Fibroblast of the aortic adventitia (primary cell): Measurements from ENCODE around the gene SMG9. TPM values are rescaled to one million over a fixed set of nuclear protein-coding genes. Genes with fewer than 3 reads are reported as not detected.

ENCODE experiments used
- DNase-seq: peaks from one replicate; pipeline ENCODE4 v3.0.0-alpha.2; 2010; ENCODE audit warnings: low read depth
- H3K4me3 ChIP-seq: 2 replicates; pipeline ENCODE4 v1.5.1; 2011; ENCODE audit warnings: low read depth, mild to moderate bottlenecking, control low read depth, low read length, moderate library complexity
- total RNA-seq: library from RNA; depleted of rRNA; stranded (reverse); fragments of >200 nt; gene quantifications from 2 replicates; pipeline ENCODE4 v1.2.3, GENCODE V29; 2012; ENCODE audit warnings: low replicate concordance
- TF ChIP-seq, protein P1 (sequence below): IDR thresholded peaks from 2 replicates; pipeline ENCODE4 v1.5.1; 2011; ENCODE audit warnings: mild to moderate bottlenecking, low read length, control low read depth, inconsistent platforms; ENCODE audit not compliant: insufficient read depth

The SMG9 gene
- total RNA-seq, 1 donor = 25.0 TPM

DNA sequence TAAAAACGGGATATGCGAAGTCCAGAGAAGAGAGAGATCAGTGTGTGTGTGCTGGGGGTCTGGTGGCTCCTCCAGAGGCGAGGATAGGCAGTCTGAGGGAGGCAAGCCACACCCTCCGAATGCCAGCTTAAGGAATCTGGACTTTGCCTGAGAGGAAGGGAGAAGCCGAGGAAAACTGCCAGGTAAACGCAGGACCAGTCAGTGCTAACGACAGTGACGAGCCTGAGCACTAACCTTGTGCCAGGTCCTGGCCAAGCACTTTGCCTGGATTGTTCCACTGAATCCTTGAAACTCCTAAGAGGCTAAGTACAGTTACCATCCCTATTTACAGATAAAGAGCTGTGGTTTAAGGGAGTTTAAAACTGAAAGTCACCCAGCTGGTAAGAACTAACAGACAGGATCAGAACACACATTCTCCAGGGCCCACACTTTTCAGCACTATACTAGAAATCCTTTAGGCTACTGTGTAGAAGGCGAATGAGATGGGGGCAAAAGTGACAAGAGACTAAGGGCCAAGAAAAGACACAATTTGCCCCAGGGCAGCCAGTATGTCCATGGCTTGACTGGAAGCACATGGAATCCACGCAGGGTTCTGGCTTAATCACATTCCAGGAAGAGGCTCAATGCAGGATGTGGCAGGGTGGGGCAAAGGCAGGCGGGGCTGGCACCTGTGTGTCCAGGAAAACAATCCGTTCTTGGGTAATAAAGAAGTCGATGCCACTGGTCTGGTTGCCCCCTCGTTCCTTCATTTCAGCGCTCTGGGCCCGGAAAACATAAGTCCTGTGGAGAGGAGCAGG, 15.1 kb downstream of the SMG9 start:
- no peak for DNase-seq
- TF ChIP-seq, protein P1, sequence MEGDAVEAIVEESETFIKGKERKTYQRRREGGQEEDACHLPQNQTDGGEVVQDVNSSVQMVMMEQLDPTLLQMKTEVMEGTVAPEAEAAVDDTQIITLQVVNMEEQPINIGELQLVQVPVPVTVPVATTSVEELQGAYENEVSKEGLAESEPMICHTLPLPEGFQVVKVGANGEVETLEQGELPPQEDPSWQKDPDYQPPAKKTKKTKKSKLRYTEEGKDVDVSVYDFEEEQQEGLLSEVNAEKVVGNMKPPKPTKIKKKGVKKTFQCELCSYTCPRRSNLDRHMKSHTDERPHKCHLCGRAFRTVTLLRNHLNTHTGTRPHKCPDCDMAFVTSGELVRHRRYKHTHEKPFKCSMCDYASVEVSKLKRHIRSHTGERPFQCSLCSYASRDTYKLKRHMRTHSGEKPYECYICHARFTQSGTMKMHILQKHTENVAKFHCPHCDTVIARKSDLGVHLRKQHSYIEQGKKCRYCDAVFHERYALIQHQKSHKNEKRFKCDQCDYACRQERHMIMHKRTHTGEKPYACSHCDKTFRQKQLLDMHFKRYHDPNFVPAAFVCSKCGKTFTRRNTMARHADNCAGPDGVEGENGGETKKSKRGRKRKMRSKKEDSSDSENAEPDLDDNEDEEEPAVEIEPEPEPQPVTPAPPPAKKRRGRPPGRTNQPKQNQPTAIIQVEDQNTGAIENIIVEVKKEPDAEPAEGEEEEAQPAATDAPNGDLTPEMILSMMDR = no peak
- no peak overlapping the region for H3K4me3 ChIP-seq

DNA sequence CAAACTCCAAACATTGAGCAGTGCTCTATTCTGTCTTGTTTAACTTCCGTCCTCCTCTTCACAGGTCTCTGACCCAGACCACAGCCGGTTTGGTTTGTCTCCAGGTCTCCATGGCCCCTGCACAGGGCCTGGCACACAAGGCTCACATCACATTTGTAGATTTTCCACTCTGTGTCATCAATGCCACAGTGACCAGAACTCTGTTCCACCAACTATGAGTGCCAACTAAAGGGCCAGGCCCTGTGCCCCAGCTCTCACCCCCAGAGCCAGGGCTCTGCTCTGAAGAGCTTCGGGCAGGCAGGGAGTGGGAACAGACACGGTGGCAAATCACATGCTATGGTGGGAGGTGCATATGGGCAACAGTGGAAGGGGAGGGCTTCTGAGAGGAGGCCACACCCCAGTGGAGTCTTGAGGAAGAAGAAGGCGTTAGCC, 16.0 kb downstream of the SMG9 start:
- H3K4me3 ChIP-seq = no peak overlapping the region
- peak; percentile 33 for DNase-seq
- TF ChIP-seq, protein P1 = no peak

DNA sequence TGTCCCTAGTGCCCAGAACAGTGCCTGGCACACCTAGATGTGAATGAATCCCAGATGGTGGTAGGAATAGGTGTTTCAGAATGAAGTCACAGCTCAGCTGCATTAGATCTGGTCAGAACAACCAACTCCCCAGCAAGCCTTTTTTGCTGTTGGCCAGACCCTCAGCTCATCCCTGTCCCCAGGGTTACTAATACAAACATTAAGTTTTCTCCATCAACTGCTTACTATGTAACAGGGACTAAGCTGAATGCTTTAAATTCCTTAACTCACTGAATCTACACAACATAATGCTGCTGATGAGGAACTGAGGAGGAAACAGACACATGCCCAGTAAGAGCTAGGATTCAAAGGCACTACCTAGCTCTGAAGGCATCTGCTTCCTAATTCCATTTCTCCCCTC, 18.8 kb downstream of the SMG9 start:
- no peak for DNase-seq
- TF ChIP-seq, protein P1 = no peak
- H3K4me3 ChIP-seq = no peak overlapping the region

DNA sequence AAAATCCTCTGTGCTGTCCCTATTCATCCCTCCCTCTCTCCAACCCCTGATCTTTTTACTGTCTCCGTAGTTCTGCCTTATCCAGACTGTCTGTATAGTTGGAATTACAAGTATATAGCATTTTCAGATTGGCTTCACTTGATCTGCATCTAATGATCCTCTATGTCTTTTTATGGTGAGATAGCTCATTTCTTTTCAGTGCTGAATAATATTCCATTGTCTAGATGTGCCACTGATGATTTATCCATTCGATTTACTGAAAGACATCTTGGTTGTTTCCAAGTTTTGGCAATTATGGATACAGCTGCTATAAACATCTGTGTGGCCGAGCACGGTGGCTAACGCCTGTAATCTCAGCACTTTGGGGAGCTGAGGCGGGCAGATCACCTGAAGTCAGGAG, 19.7 kb downstream of the SMG9 start:
- TF ChIP-seq, protein P1 = no peak
- no peak overlapping the region for H3K4me3 ChIP-seq
- no peak for DNase-seq

DNA sequence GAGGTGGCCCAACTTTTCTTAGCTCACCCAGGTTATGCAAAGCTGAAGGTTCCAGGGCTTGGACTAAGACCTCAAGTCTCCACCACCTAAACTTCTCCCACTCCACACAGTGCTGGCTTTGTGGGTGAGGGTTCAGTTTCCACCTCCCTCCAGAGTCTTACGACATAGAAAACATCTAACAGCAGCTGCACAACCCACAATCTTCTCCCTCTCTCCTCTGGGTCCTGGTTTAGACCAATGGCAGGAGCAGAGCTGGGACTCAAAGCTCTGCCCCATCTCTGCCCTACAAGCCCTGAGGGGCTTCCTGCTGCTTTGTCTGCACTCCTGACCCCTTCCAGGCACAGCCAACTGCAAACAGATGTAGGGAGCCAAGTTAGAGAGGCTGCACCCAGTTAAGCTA, 22.9 kb downstream of the SMG9 start:
- TF ChIP-seq, protein P1 = no peak
- no peak for DNase-seq
- H3K4me3 ChIP-seq = no peak overlapping the region

DNA sequence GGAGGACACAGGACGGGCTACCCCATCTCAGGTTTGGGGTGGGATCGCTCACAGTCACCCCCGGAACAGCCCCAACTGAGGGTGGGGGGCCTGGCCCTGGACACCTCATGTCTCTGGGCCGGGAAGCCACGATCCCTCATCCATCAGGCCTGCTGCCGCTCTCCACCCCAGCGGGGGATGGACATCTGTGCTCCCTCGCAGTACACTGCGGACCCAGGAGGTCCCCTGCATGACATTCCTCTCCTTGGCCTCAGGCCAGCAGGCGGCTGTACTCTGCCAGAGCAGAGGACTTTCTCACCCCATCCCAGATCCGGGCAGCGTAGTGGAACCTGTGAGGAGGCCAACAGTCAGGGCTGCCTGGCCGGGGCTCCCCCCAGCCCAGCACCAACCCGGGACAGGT, 23.4 kb downstream of the SMG9 start:
- TF ChIP-seq, protein P1 = no peak
- no peak overlapping the region for H3K4me3 ChIP-seq
- DNase-seq = no peak

DNA sequence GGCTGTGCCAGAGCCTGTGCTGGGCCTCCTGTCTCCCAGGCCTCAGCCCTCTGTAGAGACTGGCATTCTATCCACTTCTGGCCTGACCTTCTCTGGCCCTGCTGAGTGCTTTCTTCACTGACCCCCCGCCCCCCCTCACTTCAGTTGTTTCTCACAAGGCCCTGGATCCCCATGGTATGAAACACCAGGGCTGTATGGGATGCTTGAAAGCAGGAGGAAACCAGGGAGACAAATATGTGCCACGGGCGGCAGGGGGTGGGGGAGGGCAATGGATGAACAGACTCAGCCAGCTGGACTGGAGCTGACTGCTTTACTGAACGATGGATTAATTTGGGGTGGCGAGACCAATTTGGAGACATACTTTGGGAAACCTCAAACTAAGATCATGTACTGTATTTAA, 24.8 kb downstream of the SMG9 start:
- TF ChIP-seq, protein P1 = no peak
- H3K4me3 ChIP-seq = no peak overlapping the region
- no peak for DNase-seq
